GM21423 (cell line): Measurements from ENCODE around the gene UXS1.

ENCODE experiments used
- ATAC-seq: cut with Tn5 transposase; IDR thresholded peaks from one replicate; pipeline ENCODE4 v1.9.1; 2021; ENCODE audit warnings: mild to moderate bottlenecking, moderate library complexity; ENCODE audit not compliant: unreplicated experiment

The UXS1 gene

GRCh38 chr2:106189764-106190468 lies 4.2 kb downstream of the UXS1 start:
- no peak for ATAC-seq

DNA sequence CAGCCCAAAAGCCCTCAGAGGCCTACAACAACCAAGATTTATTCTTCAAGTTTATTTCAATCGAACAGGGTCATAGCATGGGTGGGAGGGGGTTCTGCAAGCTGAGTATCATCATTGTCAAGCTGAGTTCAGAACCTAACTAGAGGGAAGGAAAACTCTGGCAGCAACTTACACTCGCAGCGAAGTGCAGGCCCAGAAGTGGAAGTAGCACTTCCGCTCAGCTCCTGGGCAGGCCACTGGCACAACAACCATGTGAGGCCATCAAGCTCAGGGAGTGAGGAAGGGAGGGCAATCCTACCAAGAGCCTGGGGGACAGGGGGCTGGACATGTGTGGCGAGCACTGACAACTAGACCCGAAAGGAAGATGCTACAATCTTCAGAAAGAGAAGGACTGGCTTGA lies 4.8 kb downstream of the UXS1 start:
- no peak for ATAC-seq

- no peak for ATAC-seq
These were observed 6.7 kb downstream of the UXS1 start for GRCh38 chr2:106187273-106187891.

DNA sequence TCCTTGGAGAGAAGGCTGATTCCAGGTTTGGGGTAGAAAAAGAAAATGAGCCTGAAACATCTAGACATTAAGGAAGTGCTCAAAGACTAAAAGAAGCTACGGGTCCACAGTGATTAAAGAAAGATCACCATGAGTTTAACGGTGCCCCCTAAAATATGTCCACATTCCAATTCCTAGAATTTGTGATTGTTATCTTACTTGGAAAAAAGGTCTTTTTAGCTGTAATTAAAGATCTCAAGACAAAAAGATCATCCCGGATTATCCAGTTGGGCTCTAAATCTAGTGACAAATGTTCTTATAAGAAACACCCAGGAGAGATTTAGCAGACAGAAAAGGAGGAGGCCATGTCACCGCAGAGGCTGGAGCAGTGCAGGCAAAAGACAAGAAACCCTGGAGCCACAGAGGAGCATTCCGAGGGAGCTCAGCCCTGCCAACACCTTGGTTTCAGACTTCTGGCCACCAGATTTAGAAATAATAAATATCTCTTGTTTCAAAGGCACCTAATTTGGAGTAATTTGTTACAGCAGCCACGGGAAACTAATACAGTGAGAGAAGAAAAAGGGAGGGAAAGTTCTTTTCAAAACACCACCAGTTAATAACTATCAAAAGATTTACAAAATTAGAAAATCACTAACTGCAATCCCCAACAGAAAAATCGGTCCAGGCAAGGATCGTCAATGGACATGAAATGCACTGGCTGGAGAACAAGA lies 8.5 kb downstream of the UXS1 start:
- no peak for ATAC-seq

GRCh38 chr2:106184857-106185256 lies 9.2 kb downstream of the UXS1 start:
- no peak for ATAC-seq

- ATAC-seq = no peak
These were observed 9.7 kb downstream of the UXS1 start for GRCh38 chr2:106184394-106184793.

DNA sequence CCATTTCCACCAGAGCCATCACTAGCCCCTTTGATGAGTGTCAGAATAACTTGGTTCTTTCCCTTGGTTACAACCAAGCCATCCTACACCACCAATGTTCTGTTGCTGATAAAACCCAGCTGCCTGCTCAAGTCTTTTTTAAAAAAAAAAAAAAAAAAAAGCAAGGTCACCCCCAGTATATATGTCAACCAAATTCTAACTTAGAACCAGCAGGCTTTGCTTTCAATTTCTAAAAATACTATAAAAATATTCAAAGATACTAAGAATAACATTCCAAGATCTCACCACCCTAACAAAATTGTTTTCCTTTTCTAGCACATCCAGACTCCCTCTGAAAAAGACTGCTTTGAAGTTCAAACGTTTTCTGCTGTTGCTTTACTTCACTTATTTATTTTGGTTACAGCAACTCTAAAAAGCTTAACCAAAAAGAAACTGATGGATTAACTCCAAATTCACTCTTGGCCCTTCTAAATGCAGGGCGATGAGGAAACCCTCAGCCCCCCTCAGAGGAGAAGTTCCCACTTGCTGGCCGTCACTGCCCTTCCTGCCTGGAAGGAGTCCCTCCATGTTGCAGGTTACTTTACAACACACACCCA lies 10.9 kb downstream of the UXS1 start:
- no peak for ATAC-seq

DNA sequence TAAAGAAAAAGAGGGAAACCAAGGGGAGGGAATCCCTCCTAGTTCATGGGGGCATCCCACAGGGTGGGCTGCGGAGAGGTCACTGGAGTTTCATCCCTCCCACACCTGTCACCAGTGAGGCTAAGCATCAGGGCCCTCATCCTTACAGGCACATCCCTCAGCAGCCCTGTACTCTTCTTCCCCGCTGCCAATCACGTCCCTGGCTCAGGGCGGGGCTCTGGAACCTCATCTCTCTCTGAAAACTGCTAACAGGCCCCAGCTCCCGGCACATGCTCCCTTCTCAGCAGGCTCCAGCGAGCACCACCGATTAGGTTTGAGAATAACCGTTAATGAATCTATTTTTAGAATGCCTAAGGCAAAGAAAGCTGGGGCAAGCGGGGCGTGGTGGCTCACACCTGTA lies 13.0 kb downstream of the UXS1 start:
- no peak for ATAC-seq

- ATAC-seq = no peak
These were observed 13.5 kb downstream of the UXS1 start for GRCh38 chr2:106180602-106181001.

DNA sequence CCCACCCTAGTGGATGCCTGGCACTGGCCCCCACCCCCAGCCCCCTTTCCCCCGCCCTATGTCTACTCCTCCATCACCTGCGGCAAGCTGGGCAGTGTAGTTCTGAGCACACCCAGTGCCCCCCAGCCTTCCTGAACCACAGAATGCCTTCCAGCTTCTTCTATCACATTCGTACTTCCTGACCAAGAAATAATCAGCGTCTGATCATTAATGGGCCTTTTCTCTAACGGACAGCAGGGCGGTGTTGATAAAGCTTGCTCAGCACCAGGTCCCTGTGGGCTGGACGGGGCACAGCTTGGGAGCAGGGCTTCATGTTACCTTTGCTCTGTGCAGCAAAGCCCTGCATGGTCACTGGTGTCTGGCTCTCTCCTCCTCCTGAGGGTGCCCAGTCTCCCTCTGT lies 15.4 kb downstream of the UXS1 start:
- no peak for ATAC-seq

DNA sequence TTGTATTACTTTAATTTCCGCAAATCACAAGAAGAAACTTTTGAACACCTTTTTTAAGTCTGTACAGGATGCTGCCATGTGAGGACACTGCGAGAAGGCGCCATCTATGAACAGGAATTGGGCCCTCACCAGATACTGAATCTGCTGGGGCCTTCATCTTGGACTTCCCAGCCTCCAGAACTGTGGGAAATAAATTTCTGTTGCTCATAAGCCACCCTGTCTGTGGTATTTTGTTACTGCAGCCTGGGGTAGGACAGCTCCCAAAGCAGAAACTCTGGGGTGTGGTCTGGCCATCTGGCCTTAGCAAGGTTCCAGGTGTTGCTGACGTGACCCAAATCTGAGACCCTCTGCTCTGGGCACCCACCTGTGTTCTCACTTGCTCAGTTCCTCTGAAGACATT lies 16.5 kb downstream of the UXS1 start:
- ATAC-seq = no peak

GRCh38 chr2:106176446-106177099 lies 17.5 kb downstream of the UXS1 start:
- no peak for ATAC-seq

GRCh38 chr2:106175086-106175850 lies 18.8 kb downstream of the UXS1 start:
- ATAC-seq = no peak

- no peak for ATAC-seq
These were observed 20.0 kb downstream of the UXS1 start for GRCh38 chr2:106174056-106174455.

DNA sequence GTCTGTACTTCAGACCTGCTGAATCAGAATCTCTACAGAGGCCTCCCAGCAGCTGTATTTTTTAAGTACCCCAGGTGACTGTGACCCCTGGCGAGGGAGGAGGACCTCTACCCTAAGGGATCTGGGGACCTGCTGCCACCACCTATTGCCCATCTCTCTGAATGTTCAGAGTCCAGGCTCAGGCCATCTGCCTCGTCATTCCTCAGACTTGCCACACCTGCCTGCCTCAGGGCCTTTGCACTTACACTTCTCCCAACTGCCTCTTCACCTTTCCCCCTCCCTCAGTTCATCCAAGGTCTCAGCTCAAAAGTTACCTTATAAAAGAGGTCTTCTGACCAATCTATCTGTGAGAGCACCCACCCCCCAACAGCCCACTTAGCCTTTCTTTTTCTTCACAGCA lies 21.5 kb downstream of the UXS1 start:
- no peak for ATAC-seq

DNA sequence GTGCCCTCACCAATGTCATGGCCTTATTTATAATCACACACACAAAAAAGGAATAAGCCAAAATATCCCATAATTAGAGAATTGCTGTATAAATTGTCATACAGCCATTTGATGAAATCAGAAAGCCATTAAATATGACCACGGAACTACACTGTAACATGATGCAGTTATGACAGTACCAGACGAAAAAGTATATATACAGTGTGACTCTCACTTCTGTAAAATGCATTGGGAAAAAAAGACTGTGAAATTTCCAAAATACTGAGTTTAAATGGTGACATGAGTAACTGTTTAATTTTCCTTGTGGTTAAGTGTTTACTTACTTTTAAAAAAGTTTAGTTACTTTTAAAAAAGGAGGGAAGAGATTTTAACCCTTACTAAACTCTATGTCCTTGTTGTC lies 25.4 kb downstream of the UXS1 start:
- ATAC-seq = no peak

DNA sequence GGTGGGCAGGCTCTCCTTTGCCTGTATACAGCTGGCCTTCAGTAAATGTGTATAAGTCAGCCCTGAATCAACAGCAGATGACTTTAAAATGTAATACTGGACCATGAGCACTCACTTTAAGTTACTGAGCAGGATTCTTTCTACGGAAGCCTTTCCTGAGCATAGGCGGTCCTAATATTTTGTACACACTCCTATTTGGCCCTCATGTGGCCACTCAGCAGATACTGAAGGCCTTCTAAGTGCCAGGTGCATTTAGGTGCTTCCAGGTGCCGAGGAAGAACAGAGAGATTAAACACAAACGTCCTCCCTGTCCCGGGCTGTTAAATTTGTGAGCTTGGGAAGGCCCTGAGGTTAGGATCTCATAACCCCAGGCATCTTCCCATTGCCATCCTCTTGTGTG lies 27.0 kb downstream of the UXS1 start:
- ATAC-seq = no peak

- ATAC-seq = no peak
These were observed 28.5 kb downstream of the UXS1 start for GRCh38 chr2:106165561-106165960.

DNA sequence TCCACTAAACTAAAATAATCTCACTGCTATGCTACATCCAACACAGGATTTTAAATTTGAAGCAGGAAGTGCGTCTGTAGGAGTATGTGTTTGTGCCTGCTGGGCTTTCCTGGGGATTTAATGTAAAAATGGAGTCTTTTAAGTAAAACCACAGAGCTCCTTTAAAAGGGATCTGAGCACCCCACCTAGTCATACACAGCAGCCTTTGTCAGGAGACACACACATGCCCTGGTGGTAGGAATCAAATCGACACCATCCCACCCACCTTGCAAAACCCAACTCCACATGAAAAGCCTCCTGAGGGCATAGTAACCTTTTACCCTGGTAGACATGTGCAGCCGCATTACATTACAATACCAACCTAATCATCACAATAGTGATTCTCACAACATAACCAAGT lies 29.1 kb downstream of the UXS1 start:
- ATAC-seq = no peak

DNA sequence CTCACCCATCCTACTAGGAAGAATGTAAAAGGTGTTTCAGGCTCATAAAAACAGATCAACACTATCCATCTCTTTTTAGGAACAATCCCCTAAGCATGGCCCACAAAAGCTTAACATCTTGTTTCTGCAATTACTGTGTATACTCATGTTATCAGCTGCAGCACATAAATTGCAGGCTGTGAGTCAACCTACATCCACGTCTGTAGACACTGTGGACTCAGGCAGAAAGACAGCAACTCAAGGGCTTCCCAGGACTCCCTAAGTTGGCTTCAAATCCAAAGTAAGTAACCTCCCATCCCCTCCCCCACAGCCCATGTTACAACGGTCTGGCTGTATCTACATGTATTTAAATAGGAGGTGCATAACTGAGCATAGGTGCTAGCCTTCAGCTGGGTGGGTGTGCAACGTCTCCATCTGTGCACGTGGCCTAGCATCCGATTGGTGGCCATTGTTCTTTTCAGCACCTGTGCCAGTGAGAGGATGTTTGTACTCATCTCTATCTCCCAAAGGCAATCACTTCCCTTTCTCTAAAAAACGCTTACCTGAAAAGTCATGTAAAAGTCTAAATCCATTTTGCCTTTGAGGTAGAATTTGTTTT lies 30.1 kb downstream of the UXS1 start:
- ATAC-seq = no peak
